ENCODE data around the gene FNDC8.

DNA sequence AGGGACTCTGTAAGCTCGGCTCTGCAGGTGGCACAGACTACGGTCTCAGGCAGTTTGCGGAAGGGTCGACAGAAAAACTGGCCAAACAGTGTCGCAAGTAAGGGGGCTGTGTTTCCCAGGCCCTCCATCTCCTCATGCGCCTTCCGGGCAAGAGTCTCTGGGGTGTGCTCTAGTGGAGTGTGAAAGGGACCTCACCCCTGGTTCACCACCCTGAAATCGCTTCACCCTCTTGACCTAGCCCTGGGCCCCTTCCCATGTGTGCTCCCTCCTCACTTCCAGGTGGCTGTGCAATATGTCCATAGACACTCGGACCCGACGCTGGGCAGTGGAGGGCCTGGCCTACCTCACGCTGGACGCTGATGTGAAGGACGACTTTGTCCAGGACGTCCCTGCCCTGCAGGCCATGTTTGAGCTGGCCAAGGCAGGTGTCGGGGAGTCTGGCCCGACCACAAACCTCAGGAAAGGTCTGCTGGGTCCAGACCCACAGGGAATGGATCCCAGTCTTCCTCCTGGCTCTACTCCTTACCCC, 48.5 kb downstream of the FNDC8 start:
- TF ChIP-seq, protein P1, sequence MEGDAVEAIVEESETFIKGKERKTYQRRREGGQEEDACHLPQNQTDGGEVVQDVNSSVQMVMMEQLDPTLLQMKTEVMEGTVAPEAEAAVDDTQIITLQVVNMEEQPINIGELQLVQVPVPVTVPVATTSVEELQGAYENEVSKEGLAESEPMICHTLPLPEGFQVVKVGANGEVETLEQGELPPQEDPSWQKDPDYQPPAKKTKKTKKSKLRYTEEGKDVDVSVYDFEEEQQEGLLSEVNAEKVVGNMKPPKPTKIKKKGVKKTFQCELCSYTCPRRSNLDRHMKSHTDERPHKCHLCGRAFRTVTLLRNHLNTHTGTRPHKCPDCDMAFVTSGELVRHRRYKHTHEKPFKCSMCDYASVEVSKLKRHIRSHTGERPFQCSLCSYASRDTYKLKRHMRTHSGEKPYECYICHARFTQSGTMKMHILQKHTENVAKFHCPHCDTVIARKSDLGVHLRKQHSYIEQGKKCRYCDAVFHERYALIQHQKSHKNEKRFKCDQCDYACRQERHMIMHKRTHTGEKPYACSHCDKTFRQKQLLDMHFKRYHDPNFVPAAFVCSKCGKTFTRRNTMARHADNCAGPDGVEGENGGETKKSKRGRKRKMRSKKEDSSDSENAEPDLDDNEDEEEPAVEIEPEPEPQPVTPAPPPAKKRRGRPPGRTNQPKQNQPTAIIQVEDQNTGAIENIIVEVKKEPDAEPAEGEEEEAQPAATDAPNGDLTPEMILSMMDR (IDR thresholded peaks at IDR 0.05) = no peak
- TF ChIP-seq POLR2A (IDR thresholded peaks at IDR 0.05) = no peak
